Urinary bladder (tissue), 4 donors: ENCODE measurements around the gene CRYBB3. TPM values are rescaled to one million over a fixed set of nuclear protein-coding genes. Genes with fewer than 3 reads are reported as not detected.
"Not testable (repeated sequence)": the region's sequence is repeated elsewhere in the genome, so short reads cannot be mapped to it uniquely, and the experiment has no call there.

Experiments
- DNase-seq: peaks from one replicate; pipeline ENCODE4 v3.0.0-alpha.2; 2015; ENCODE audit errors: extremely low spot score
- H3K27ac ChIP-seq: one replicate; pipeline ENCODE4 v1.5.1; 2013; ENCODE audit warnings: low read depth, mild to moderate bottlenecking, moderate library complexity
- H3K36me3 ChIP-seq: one replicate; pipeline ENCODE4 v1.6.1; 2013; ENCODE audit warnings: mild to moderate bottlenecking, moderate library complexity; ENCODE audit not compliant: insufficient read depth
- H3K4me1 ChIP-seq: one replicate; pipeline ENCODE4 v1.6.1; 2013; ENCODE audit warnings: mild to moderate bottlenecking, moderate library complexity; ENCODE audit not compliant: insufficient read depth
- H3K4me3 ChIP-seq: one replicate; pipeline ENCODE4 v1.5.1; 2013; ENCODE audit warnings: low read depth, low read length
- WGBS: extraction: QIAGEN DNeasy Blood & Tissue Kit; methylation state at CpG from one replicate; pipeline ENCODE4 v1.1.7; 2013; 5-methylcytosine and 5-hydroxymethylcytosine counted together
- polyA plus RNA-seq: library from polyadenylated mRNA; stranded (reverse); fragments of 200-250 nt; gene quantifications from one replicate; pipeline ENCODE4 v1.2.3, GENCODE V29; 2013
- total RNA-seq: library from RNA; depleted of rRNA; stranded (reverse); fragments of >200 nt; gene quantifications from one replicate; pipeline ENCODE4 v1.2.3, GENCODE V29; 2014
- donor health status: healthy with polysubstance abuse.
- donor health status: healthy.

CRYBB3 gene
- total and polyA plus RNA-seq, 2 donors: not detected

GRCh38 chr22:25167834-25168601 lies 31.6 kb upstream of the CRYBB3 start:
- no peak for DNase-seq
- Histone ChIP-seq H3K4me3 (no peak overlapping the region), H3K4me1 (peaks cover 1% of the 10 kb centered on the region), H3K36me3 (no peaks in the 10 kb centered on the region), H3K27ac (no peak overlapping the region)
- WGBS: 89% methylated on average over 14 of the region's 14 CpGs

- no peak overlapping the region for H3K4me3 ChIP-seq
- no peak overlapping the region for H3K27ac ChIP-seq
- DNase-seq: no peak
- H3K4me1 ChIP-seq: peaks cover 1% of the 10 kb centered on the region
- peaks cover 3% of the 10 kb centered on the region for H3K36me3 ChIP-seq
- WGBS: 82% methylated on average over 17 of the region's 17 CpGs
Observed at GRCh38 chr22:25169278-25170031, 30.2 kb upstream of the CRYBB3 start.

GRCh38 chr22:25170426-25170980 lies 29.2 kb upstream of the CRYBB3 start:
- WGBS: 83% methylated on average over 16 of the region's 16 CpGs
- Histone ChIP-seq H3K27ac (no peak overlapping the region), H3K4me1 (no peaks in the 10 kb centered on the region), H3K36me3 (peaks cover 3% of the 10 kb centered on the region), H3K4me3 (no peak overlapping the region)
- DNase-seq: no peak

GRCh38 chr22:25172153-25172552 lies 27.5 kb upstream of the CRYBB3 start:
- no peak for DNase-seq
- H3K4me1 ChIP-seq: no peaks in the 10 kb centered on the region
- H3K27ac ChIP-seq: no peak overlapping the region
- H3K36me3 ChIP-seq: peaks cover 3% of the 10 kb centered on the region
- no peak overlapping the region for H3K4me3 ChIP-seq
- 63% methylated on average over 5 of the region's 5 CpGs for WGBS

GRCh38 chr22:25174156-25174887 lies 25.3 kb upstream of the CRYBB3 start:
- WGBS: 91% methylated on average over 13 of the region's 13 CpGs
- no peak overlapping the region for H3K27ac ChIP-seq
- no peak for DNase-seq
- H3K4me3 ChIP-seq: no peak overlapping the region
- peaks cover 3% of the 10 kb centered on the region for H3K36me3 ChIP-seq
- no peaks in the 10 kb centered on the region for H3K4me1 ChIP-seq

- no peak overlapping the region for H3K27ac ChIP-seq
- no peak overlapping the region for H3K4me3 ChIP-seq
- WGBS: 80% methylated on average over 6 of the region's 6 CpGs
- H3K4me1 ChIP-seq: no peaks in the 10 kb centered on the region
- peaks cover 3% of the 10 kb centered on the region for H3K36me3 ChIP-seq
- no peak for DNase-seq
Observed at GRCh38 chr22:25174888-25175411, 24.7 kb upstream of the CRYBB3 start.

- H3K4me1 ChIP-seq: no peaks in the 10 kb centered on the region
- no peak overlapping the region for H3K27ac ChIP-seq
- peaks cover 3% of the 10 kb centered on the region for H3K36me3 ChIP-seq
- H3K4me3 ChIP-seq: no peak overlapping the region
- DNase-seq: no peak
- WGBS: 90% methylated on average over 6 of the region's 6 CpGs
Observed at GRCh38 chr22:25176175-25176574, 23.5 kb upstream of the CRYBB3 start.

- no peak for DNase-seq
- Histone ChIP-seq H3K27ac (no peak overlapping the region), H3K4me3 (no peak overlapping the region), H3K36me3 (peaks cover 3% of the 10 kb centered on the region), H3K4me1 (no peaks in the 10 kb centered on the region)
- 88% methylated on average over 3 of the region's 3 CpGs for WGBS
Observed at GRCh38 chr22:25176799-25177198, 22.9 kb upstream of the CRYBB3 start.

GRCh38 chr22:25177226-25177625 lies 22.4 kb upstream of the CRYBB3 start:
- H3K4me1 ChIP-seq: no peaks in the 10 kb centered on the region
- H3K4me3 ChIP-seq: no peak overlapping the region
- peaks cover 3% of the 10 kb centered on the region for H3K36me3 ChIP-seq
- 90% methylated on average over 13 of the region's 13 CpGs for WGBS
- no peak for DNase-seq
- H3K27ac ChIP-seq: no peak overlapping the region

GRCh38 chr22:25177895-25178294 lies 21.8 kb upstream of the CRYBB3 start:
- peaks cover 3% of the 10 kb centered on the region for H3K36me3 ChIP-seq
- WGBS: 88% methylated on average over 9 of the region's 9 CpGs
- H3K27ac ChIP-seq: no peak overlapping the region
- no peak overlapping the region for H3K4me3 ChIP-seq
- no peaks in the 10 kb centered on the region for H3K4me1 ChIP-seq
- no peak for DNase-seq

- H3K4me3 ChIP-seq, DNase-seq, H3K36me3 ChIP-seq, H3K27ac ChIP-seq, H3K4me1 ChIP-seq: not testable (repeated sequence)
- 85% methylated on average over 6 of the region's 6 CpGs for WGBS
Observed at GRCh38 chr22:25178348-25178747, 21.3 kb upstream of the CRYBB3 start.

- WGBS: 61% methylated on average over 50 of the region's 63 CpGs
- H3K4me1 ChIP-seq, DNase-seq, H3K36me3 ChIP-seq, H3K4me3 ChIP-seq, H3K27ac ChIP-seq: not testable (repeated sequence)
Observed at GRCh38 chr22:25178869-25179631, 20.6 kb upstream of the CRYBB3 start.
